AG04450 (cell line): ENCODE measurements around the gene MED14. TPM values are rescaled to one million over a fixed set of nuclear protein-coding genes. Genes with fewer than 3 reads are reported as not detected.

Experiments used
- CTCF ChIA-PET: fragments of 300-600, 350-600 bp; formaldehyde crosslinking; extraction: SDS; loops from one replicate; lab custom pipeline; 2022; ENCODE audit warnings: antibody characterized with exemption, inconsistent platforms; lab: Charles Lee
- POLR2A ChIA-PET: fragments of 350-600 bp; formaldehyde crosslinking; extraction: SDS; loops from one replicate; lab custom pipeline; 2021; ENCODE audit warnings: antibody characterized with exemption, inconsistent platforms; lab: Yijun Ruan, JAX
- DNase-seq: peaks from one replicate; pipeline ENCODE4 v3.0.0-alpha.2; 2011; ENCODE audit warnings: low read depth, low spot score
- H3K27ac ChIP-seq: one replicate; pipeline ENCODE4 v1.5.1; 2012; ENCODE audit warnings: low read depth, low read length, control low read depth
- H3K27me3 ChIP-seq: one replicate; pipeline ENCODE4 v1.6.0; 2012; ENCODE audit warnings: low read length; ENCODE audit not compliant: control insufficient read depth, insufficient read depth
- H3K4me3 ChIP-seq: 2 replicates; pipeline ENCODE4 v1.5.1; 2011; ENCODE audit warnings: mild to moderate bottlenecking, low read depth, low read length, control low read depth
- H3K9me3 ChIP-seq: 2 replicates; pipeline ENCODE4 v1.5.1; 2012; ENCODE audit warnings: low read length; ENCODE audit not compliant: control insufficient read depth, insufficient read depth
- polyA plus RNA-seq: library from polyadenylated mRNA; depleted of rRNA; stranded (reverse); fragments of >200 nt; gene quantifications from 2 replicates; pipeline ENCODE4 v1.2.3, GENCODE V29; 2011
- TF ChIP-seq, protein P1 (sequence below): IDR thresholded peaks from 2 replicates; pipeline ENCODE4 v1.5.1; 2011; ENCODE audit warnings: low read depth, low read length, control low read depth, inconsistent platforms

The MED14 gene
- polyA plus RNA-seq, 1 experiment: 52.8 TPM

DNA sequence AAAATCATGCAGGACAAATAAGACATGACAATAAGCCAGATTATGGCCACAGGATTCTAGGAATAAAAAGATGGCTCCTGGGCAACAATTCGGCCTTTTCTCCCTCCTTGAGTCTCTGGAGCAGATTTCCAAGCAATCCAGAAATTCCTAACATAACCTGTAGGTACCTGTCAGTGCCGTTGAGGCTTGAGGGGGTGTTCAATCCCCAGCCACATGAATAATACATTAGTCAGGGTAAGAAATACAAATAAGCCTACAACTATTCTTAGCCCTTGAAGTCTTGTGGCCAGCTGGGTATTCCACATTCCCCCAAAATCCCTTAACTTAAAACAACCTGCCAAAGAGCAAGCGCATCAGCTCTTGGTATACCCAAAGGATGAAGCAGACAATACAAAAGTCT, 97.7 kb downstream of the MED14 start:
- H3K27ac ChIP-seq: no peak overlapping the region
- CTCF ChIA-PET: no interaction called here
- H3K4me3 ChIP-seq: no peak overlapping the region
- TF ChIP-seq, protein P1, sequence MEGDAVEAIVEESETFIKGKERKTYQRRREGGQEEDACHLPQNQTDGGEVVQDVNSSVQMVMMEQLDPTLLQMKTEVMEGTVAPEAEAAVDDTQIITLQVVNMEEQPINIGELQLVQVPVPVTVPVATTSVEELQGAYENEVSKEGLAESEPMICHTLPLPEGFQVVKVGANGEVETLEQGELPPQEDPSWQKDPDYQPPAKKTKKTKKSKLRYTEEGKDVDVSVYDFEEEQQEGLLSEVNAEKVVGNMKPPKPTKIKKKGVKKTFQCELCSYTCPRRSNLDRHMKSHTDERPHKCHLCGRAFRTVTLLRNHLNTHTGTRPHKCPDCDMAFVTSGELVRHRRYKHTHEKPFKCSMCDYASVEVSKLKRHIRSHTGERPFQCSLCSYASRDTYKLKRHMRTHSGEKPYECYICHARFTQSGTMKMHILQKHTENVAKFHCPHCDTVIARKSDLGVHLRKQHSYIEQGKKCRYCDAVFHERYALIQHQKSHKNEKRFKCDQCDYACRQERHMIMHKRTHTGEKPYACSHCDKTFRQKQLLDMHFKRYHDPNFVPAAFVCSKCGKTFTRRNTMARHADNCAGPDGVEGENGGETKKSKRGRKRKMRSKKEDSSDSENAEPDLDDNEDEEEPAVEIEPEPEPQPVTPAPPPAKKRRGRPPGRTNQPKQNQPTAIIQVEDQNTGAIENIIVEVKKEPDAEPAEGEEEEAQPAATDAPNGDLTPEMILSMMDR: no peak
- DNase-seq: no peak
- H3K9me3 ChIP-seq: no peaks in the 10 kb centered on the region
- H3K27me3 ChIP-seq: no peaks in the 10 kb centered on the region
- POLR2A ChIA-PET: no interaction called here

DNA sequence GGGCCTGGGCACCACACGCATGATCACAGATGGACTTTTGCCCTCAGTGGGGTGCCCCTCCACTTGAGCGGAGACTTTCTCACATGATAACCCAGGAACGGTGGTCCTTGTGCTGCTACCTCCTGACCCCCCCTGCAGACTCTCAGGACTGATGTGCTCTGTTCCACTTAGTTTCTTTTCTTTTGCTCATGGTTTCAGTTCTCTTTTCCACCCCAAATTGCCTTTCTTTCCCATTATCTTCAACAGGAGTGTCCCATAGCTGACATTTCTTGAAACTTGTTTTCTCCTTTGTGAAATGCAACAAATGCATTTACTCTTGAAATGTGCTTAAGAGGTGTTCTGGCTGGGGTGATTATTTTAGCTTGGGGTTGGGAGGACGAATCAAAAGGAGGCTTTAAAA, 103.1 kb downstream of the MED14 start:
- CTCF ChIA-PET: no interaction called here
- H3K4me3 ChIP-seq: no peak overlapping the region
- no peaks in the 10 kb centered on the region for H3K27me3 ChIP-seq
- no peak overlapping the region for H3K27ac ChIP-seq
- TF ChIP-seq, protein P1: no peak
- no peak for DNase-seq
- POLR2A ChIA-PET: no interaction called here
- H3K9me3 ChIP-seq: no peaks in the 10 kb centered on the region

GRCh38 chrX:40628506-40628905, 106.8 kb downstream of the MED14 start:
- Histone ChIP-seq H3K27ac (no peak overlapping the region), H3K27me3 (no peaks in the 10 kb centered on the region), H3K9me3 (peaks cover 3% of the 10 kb centered on the region; the same call in 1 of the 2 replicates), H3K4me3 (no peak overlapping the region)
- ChIA-PET POLR2A (no interaction called here), CTCF (interaction anchor here (1.1 kb wide), 2 partner anchors 23 to 84 kb away, joined by 3 read pairs; no protein-coding TSS in a partner anchor)
- no peak for DNase-seq
- TF ChIP-seq, protein P1: no peak

- Histone ChIP-seq H3K4me3 (no peak overlapping the region), H3K9me3 (peaks cover 9% of the 10 kb centered on the region; the same call in 1 of the 2 replicates), H3K27me3 (no peaks in the 10 kb centered on the region), H3K27ac (no peak overlapping the region)
- no peak for DNase-seq
- POLR2A ChIA-PET: no interaction called here
- CTCF ChIA-PET: no interaction called here
- TF ChIP-seq, protein P1: no peak
Observed at GRCh38 chrX:40625294-40625693, 110.0 kb downstream of the MED14 start.

- Histone ChIP-seq H3K27me3 (no peaks in the 10 kb centered on the region), H3K4me3 (no peak overlapping the region), H3K27ac (no peak overlapping the region), H3K9me3 (peaks cover 9% of the 10 kb centered on the region; the same call in 1 of the 2 replicates)
- no peak for DNase-seq
- ChIA-PET POLR2A (no interaction called here), CTCF (no interaction called here)
- TF ChIP-seq, protein P1: no peak
Observed at GRCh38 chrX:40623665-40624064, 111.7 kb downstream of the MED14 start.
